HEK293 (cell line): ENCODE measurements around the gene RAMP3.

Experiments used
- CTCF ChIA-PET: fragments of 350-600 bp; formaldehyde crosslinking; extraction: SDS; loops from one replicate; lab custom pipeline; 2021; ENCODE audit warnings: antibody characterized with exemption; lab: Yijun Ruan, JAX
- POLR2A ChIA-PET: fragments of 300-600 bp; formaldehyde crosslinking; extraction: SDS; loops from one replicate; lab custom pipeline; 2020; ENCODE audit warnings: antibody characterized with exemption, inconsistent platforms; lab: Yijun Ruan, JAX
- H3K27ac ChIP-seq: fragments of 200-500 bp; sonication (Bioruptor generic); 2 replicates; pipeline ENCODE4 v1.5.1; 2014; ENCODE audit warnings: low read depth, low read length, control low read depth, inconsistent platforms; ENCODE audit errors: extremely low read depth
- H3K36me3 ChIP-seq, 2 experiments: fragments of 200-500 bp in 1 of 2; sonication (Bioruptor generic) in 1 of 2; 1 replicate in 1 of 2; 2 replicates in 1 of 2; pipeline ENCODE4 v1.5.1; 2014 to 2017; ENCODE audit warnings: inconsistent platforms in 2 of 2, low read length in 2 of 2; ENCODE audit not compliant: control insufficient read depth in 2 of 2, insufficient read depth in 1 of 2
- H3K4me1 ChIP-seq: fragments of 200-500 bp; sonication (Bioruptor generic); 2 replicates; pipeline ENCODE4 v1.5.1; 2014; ENCODE audit warnings: mild to moderate bottlenecking, low read length, inconsistent platforms; ENCODE audit not compliant: control insufficient read depth, insufficient read depth
- H3K4me3 ChIP-seq: 2 replicates; pipeline ENCODE4 v1.5.1; 2011; ENCODE audit warnings: low read depth, mild to moderate bottlenecking, control low read depth, low read length, moderate library complexity
- H3K9me3 ChIP-seq: fragments of 200-500 bp; sonication (Bioruptor generic); 2 replicates; pipeline ENCODE4 v1.5.1; 2014; ENCODE audit warnings: low read depth, low read length, inconsistent platforms; ENCODE audit not compliant: control insufficient read depth, insufficient read depth
- HOXD13 ChIP-seq: sonication (generic); formaldehyde crosslinking; IDR thresholded peaks from 2 replicates; pipeline ENCODE4 v1.8.0; 2022; ENCODE audit warnings: missing genetic modification reagents, borderline replicate concordance
- WT1 ChIP-seq: fragments of 450-650 bp; formaldehyde crosslinking; IDR thresholded peaks from 2 replicates; pipeline ENCODE4 v1.5.1; 2016; ENCODE audit warnings: missing biosample characterization, missing genetic modification characterization
- ZNF114 ChIP-seq: fragments of 450-650 bp; formaldehyde crosslinking; IDR thresholded peaks from 2 replicates; pipeline ENCODE4 v1.5.0; 2017; ENCODE audit warnings: missing biosample characterization, missing genetic modification characterization
- ZNF155 ChIP-seq: fragments of 450-650 bp; formaldehyde crosslinking; IDR thresholded peaks from 2 replicates; pipeline ENCODE4 v1.5.1; 2016; ENCODE audit warnings: missing biosample characterization, missing genetic modification characterization
- ZNF223 ChIP-seq: fragments of 450-650 bp; formaldehyde crosslinking; IDR thresholded peaks from 2 replicates; pipeline ENCODE4 v1.5.1; 2016; ENCODE audit warnings: missing biosample characterization, missing genetic modification characterization
- ZNF501 ChIP-seq: fragments of 450-650 bp; formaldehyde crosslinking; IDR thresholded peaks from 2 replicates; pipeline ENCODE4 v1.5.1; 2016; ENCODE audit warnings: missing biosample characterization, missing genetic modification characterization
- ZNF654 ChIP-seq: fragments of 450-650 bp; formaldehyde crosslinking; IDR thresholded peaks from 2 replicates; pipeline ENCODE4 v1.5.1; 2016; ENCODE audit warnings: low read depth, missing biosample characterization, missing genetic modification characterization
- ZNF660 ChIP-seq: fragments of 450-650 bp; IDR thresholded peaks from 2 replicates; pipeline ENCODE4 v1.5.1; 2018; ENCODE audit warnings: missing biosample characterization, mild to moderate bottlenecking, missing genetic modification characterization
- ZNF837 ChIP-seq: fragments of 450-650 bp; formaldehyde crosslinking; IDR thresholded peaks from 2 replicates; pipeline ENCODE4 v1.5.1; 2016; ENCODE audit warnings: missing biosample characterization, missing genetic modification characterization
- TF ChIP-seq, protein P1 (sequence below): fragments of 450-650 bp; formaldehyde crosslinking; IDR thresholded peaks from 2 replicates; pipeline ENCODE4 v1.5.1; 2017; ENCODE audit warnings: missing biosample characterization, missing genetic modification characterization
- TF ChIP-seq, protein P2 (sequence below): fragments of 450-650 bp; formaldehyde crosslinking; IDR thresholded peaks from 2 replicates; pipeline ENCODE4 v1.5.1; 2016; ENCODE audit warnings: missing biosample characterization, missing genetic modification characterization
- TF ChIP-seq, protein P3 (sequence below): fragments of 450-650 bp; formaldehyde crosslinking; IDR thresholded peaks from 2 replicates; pipeline ENCODE4 v1.5.1; 2016; ENCODE audit warnings: missing biosample characterization, missing genetic modification characterization, low read depth
- TF ChIP-seq, protein P4 (sequence below): fragments of 450-650 bp; formaldehyde crosslinking; IDR thresholded peaks from 2 replicates; pipeline ENCODE4 v1.5.1; 2016; ENCODE audit warnings: missing biosample characterization, missing genetic modification characterization
- TF ChIP-seq, protein P5 (sequence below): fragments of 450-650 bp; formaldehyde crosslinking; IDR thresholded peaks from 2 replicates; pipeline ENCODE4 v1.5.1; 2016; ENCODE audit warnings: missing biosample characterization, missing genetic modification characterization
- TF ChIP-seq, protein P6 (sequence below): fragments of 450-650 bp; formaldehyde crosslinking; IDR thresholded peaks from 2 replicates; pipeline ENCODE4 v1.5.1; 2016; ENCODE audit warnings: missing biosample characterization, missing genetic modification characterization

Gene RAMP3

DNA sequence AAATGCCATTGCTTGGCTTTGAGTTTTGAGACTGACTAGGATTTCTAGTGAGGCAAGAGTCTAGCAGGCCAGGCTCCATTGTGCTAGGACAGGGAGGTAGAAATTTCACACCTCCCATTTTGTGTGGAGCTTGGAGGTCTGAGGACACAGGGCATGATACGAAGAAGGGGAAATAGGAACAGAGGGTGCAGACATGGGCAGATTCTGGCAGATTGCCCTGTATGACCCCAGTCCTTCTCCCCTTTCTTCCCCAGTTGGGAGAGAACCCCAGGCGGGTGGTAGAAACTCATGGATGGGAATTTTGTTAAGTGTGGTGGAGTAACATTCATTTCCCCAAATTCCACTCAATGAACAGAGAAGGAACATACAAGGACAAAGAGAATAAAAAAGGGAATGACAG is 54.4 kb downstream of the RAMP3 start (continued):
- TF ChIP-seq, protein P1, sequence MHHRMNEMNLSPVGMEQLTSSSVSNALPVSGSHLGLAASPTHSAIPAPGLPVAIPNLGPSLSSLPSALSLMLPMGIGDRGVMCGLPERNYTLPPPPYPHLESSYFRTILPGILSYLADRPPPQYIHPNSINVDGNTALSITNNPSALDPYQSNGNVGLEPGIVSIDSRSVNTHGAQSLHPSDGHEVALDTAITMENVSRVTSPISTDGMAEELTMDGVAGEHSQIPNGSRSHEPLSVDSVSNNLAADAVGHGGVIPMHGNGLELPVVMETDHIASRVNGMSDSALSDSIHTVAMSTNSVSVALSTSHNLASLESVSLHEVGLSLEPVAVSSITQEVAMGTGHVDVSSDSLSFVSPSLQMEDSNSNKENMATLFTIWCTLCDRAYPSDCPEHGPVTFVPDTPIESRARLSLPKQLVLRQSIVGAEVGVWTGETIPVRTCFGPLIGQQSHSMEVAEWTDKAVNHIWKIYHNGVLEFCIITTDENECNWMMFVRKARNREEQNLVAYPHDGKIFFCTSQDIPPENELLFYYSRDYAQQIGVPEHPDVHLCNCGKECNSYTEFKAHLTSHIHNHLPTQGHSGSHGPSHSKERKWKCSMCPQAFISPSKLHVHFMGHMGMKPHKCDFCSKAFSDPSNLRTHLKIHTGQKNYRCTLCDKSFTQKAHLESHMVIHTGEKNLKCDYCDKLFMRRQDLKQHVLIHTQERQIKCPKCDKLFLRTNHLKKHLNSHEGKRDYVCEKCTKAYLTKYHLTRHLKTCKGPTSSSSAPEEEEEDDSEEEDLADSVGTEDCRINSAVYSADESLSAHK (tag by site-specific recombination) = no peak
- TF ChIP-seq, protein P2, sequence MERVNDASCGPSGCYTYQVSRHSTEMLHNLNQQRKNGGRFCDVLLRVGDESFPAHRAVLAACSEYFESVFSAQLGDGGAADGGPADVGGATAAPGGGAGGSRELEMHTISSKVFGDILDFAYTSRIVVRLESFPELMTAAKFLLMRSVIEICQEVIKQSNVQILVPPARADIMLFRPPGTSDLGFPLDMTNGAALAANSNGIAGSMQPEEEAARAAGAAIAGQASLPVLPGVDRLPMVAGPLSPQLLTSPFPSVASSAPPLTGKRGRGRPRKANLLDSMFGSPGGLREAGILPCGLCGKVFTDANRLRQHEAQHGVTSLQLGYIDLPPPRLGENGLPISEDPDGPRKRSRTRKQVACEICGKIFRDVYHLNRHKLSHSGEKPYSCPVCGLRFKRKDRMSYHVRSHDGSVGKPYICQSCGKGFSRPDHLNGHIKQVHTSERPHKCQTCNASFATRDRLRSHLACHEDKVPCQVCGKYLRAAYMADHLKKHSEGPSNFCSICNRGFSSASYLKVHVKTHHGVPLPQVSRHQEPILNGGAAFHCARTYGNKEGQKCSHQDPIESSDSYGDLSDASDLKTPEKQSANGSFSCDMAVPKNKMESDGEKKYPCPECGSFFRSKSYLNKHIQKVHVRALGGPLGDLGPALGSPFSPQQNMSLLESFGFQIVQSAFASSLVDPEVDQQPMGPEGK (tag by site-specific recombination) = no peak
- no peak for TF ChIP-seq WT1 (tag by site-specific recombination)
- TF ChIP-seq HOXD13 (CRISPR knock-in tag) = no peak
- TF ChIP-seq ZNF223 (tag by site-specific recombination) = no peak
- TF ChIP-seq, all 188 proteins: peak for 0

DNA sequence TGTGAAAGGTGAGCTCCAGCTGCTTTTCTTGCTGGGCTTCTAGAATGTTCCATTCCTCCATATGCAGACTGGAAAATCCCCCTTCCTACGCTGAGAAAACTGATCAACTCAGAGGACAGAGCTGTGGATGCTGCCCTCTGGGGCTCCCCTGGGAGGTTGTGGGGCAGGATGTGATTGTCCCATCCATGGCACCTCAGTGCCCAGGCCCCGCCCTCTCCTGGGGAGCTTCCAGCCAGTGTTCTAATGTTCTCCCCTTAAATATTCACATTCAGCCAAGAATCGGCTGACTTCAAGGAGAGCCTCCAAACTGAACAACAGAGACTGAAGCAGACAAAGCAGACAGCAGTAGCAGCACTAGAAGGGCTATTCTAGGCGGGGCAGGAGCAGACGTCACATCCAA is 55.0 kb downstream of the RAMP3 start:
- Histone ChIP-seq H3K4me3 (no peak overlapping the region), H3K36me3 (no peaks in the 10 kb centered on the region), H3K4me1 (no peaks in the 10 kb centered on the region), H3K9me3 (no peaks in the 10 kb centered on the region), H3K27ac (no peak overlapping the region)
- CTCF ChIA-PET = no interaction called here
- POLR2A ChIA-PET = no interaction called here
- TF ChIP-seq ZNF660 = no peak
- TF ChIP-seq ZNF114 (tag by site-specific recombination) = no peak
- TF ChIP-seq, protein P3, sequence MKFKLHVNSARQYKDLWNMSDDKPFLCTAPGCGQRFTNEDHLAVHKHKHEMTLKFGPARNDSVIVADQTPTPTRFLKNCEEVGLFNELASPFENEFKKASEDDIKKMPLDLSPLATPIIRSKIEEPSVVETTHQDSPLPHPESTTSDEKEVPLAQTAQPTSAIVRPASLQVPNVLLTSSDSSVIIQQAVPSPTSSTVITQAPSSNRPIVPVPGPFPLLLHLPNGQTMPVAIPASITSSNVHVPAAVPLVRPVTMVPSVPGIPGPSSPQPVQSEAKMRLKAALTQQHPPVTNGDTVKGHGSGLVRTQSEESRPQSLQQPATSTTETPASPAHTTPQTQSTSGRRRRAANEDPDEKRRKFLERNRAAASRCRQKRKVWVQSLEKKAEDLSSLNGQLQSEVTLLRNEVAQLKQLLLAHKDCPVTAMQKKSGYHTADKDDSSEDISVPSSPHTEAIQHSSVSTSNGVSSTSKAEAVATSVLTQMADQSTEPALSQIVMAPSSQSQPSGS (tag by site-specific recombination) = no peak
- TF ChIP-seq ZNF654 (tag by site-specific recombination) = no peak
- TF ChIP-seq ZNF155 (tag by site-specific recombination) = no peak
- TF ChIP-seq, protein P4, sequence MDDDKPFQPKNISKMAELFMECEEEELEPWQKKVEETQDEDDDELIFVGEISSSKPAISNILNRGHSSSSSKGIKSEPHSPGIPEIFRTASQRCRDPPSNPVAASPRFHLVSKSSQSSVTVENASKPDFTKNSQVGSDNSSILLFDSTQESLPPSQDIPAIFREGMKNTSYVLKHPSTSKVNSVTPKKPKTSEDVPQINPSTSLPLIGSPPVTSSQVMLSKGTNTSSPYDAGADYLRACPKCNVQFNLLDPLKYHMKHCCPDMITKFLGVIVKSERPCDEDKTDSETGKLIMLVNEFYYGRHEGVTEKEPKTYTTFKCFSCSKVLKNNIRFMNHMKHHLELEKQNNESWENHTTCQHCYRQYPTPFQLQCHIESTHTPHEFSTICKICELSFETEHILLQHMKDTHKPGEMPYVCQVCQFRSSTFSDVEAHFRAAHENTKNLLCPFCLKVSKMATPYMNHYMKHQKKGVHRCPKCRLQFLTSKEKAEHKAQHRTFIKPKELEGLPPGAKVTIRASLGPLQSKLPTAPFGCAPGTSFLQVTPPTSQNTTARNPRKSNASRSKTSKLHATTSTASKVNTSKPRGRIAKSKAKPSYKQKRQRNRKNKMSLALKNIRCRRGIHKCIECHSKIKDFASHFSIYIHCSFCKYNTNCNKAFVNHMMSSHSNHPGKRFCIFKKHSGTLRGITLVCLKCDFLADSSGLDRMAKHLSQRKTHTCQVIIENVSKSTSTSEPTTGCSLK = no peak
- TF ChIP-seq, protein P5, sequence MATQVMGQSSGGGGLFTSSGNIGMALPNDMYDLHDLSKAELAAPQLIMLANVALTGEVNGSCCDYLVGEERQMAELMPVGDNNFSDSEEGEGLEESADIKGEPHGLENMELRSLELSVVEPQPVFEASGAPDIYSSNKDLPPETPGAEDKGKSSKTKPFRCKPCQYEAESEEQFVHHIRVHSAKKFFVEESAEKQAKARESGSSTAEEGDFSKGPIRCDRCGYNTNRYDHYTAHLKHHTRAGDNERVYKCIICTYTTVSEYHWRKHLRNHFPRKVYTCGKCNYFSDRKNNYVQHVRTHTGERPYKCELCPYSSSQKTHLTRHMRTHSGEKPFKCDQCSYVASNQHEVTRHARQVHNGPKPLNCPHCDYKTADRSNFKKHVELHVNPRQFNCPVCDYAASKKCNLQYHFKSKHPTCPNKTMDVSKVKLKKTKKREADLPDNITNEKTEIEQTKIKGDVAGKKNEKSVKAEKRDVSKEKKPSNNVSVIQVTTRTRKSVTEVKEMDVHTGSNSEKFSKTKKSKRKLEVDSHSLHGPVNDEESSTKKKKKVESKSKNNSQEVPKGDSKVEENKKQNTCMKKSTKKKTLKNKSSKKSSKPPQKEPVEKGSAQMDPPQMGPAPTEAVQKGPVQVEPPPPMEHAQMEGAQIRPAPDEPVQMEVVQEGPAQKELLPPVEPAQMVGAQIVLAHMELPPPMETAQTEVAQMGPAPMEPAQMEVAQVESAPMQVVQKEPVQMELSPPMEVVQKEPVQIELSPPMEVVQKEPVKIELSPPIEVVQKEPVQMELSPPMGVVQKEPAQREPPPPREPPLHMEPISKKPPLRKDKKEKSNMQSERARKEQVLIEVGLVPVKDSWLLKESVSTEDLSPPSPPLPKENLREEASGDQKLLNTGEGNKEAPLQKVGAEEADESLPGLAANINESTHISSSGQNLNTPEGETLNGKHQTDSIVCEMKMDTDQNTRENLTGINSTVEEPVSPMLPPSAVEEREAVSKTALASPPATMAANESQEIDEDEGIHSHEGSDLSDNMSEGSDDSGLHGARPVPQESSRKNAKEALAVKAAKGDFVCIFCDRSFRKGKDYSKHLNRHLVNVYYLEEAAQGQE (tag by site-specific recombination) = no peak
- no peak for TF ChIP-seq ZNF837
- TF ChIP-seq, protein P6, sequence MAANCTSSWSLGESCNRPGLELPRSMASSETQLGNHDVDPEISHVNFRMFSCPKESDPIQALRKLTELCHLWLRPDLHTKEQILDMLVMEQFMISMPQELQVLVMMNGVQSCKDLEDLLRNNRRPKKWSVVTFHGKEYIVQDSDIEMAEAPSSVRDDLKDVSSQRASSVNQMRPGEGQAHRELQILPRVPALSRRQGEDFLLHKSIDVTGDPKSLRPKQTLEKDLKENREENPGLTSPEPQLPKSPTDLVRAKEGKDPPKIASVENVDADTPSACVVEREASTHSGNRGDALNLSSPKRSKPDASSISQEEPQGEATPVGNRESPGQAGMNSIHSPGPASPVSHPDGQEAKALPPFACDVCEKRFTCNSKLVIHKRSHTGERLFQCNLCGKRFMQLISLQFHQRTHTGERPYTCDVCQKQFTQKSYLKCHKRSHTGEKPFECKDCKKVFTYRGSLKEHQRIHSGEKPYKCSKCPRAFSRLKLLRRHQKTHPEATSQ (tag by site-specific recombination) = no peak
- no peak for TF ChIP-seq ZNF501 (tag by site-specific recombination)
